GM06990 (cell line): ENCODE measurements around the gene MYLK4.

Source experiments
- DNase-seq: peaks from one replicate; pipeline ENCODE4 v3.0.0-alpha.2; 2011; ENCODE audit not compliant: insufficient read length; ENCODE audit errors: extremely low read depth
- H3K27me3 ChIP-seq: replicated peaks from 2 replicates; pipeline ENCODE4 v1.6.0; 2011; ENCODE audit warnings: low read length; ENCODE audit not compliant: control insufficient read depth, insufficient read depth
- H3K36me3 ChIP-seq: 2 replicates; pipeline ENCODE4 v1.5.1; 2011; ENCODE audit warnings: low read length; ENCODE audit not compliant: control insufficient read depth, insufficient read depth
- H3K4me3 ChIP-seq: replicated peaks from 2 replicates; pipeline ENCODE4 v1.5.1; 2011; ENCODE audit warnings: low read depth, mild to moderate bottlenecking, control low read depth, low read length
- CTCF ChIP-seq: IDR thresholded peaks from 2 replicates; pipeline ENCODE4 v1.5.1; 2011; ENCODE audit warnings: low read length, control low read depth, mild to moderate bottlenecking, inconsistent platforms; ENCODE audit not compliant: insufficient read depth, poor library complexity, severe bottlenecking

Gene MYLK4

GRCh38 chr6:2745246-2745645 lies 5.5 kb downstream of the MYLK4 start:
- Histone ChIP-seq H3K27me3 (no peaks in the 10 kb centered on the region; the same call in none of the 2 replicates), H3K36me3 (no peaks in the 10 kb centered on the region), H3K4me3 (no peak overlapping the region)
- no peak for DNase-seq
- no peak for TF ChIP-seq CTCF

GRCh38 chr6:2744778-2745177 lies 5.9 kb downstream of the MYLK4 start:
- H3K27me3 ChIP-seq, result no peaks in the 10 kb centered on the region; the same call in none of the 2 replicates
- H3K36me3 ChIP-seq, result no peaks in the 10 kb centered on the region
- H3K4me3 ChIP-seq, result no peak overlapping the region
- no peak for DNase-seq
- TF ChIP-seq CTCF, result no peak

- no peaks in the 10 kb centered on the region; the same call in none of the 2 replicates for H3K27me3 ChIP-seq
- H3K4me3 ChIP-seq, result no peak overlapping the region
- no peak for DNase-seq
- H3K36me3 ChIP-seq, result no peaks in the 10 kb centered on the region
- no peak for TF ChIP-seq CTCF
Measured at GRCh38 chr6:2744209-2744771, 6.4 kb downstream of the MYLK4 start.

GRCh38 chr6:2743280-2744208 lies 7.2 kb downstream of the MYLK4 start:
- DNase-seq, result no peak
- TF ChIP-seq CTCF, result no peak
- no peaks in the 10 kb centered on the region for H3K36me3 ChIP-seq
- H3K4me3 ChIP-seq, result no peak overlapping the region
- H3K27me3 ChIP-seq, result no peaks in the 10 kb centered on the region; the same call in none of the 2 replicates

- TF ChIP-seq CTCF, result no peak
- Histone ChIP-seq H3K4me3 (no peak overlapping the region), H3K36me3 (no peaks in the 10 kb centered on the region), H3K27me3 (no peaks in the 10 kb centered on the region; the same call in none of the 2 replicates)
- no peak for DNase-seq
Measured at GRCh38 chr6:2741756-2742155, 9.0 kb downstream of the MYLK4 start.
